HepG2 (cell line): ENCODE results near the gene LAG3. TPM values are rescaled to one million over a fixed set of nuclear protein-coding genes. Genes with fewer than 3 reads are reported as not detected.
A peak's percentile ranks its signal among the peaks of the same experiment; 100 is the strongest.

Source experiments
- ATRX ChIP-seq: sonication (generic); formaldehyde crosslinking; IDR thresholded peaks from 2 replicates; pipeline ENCODE4 v1.4.0; 2020; ENCODE audit warnings: missing genetic modification reagents, borderline replicate concordance
- BCL3 ChIP-seq: sonication (generic); formaldehyde crosslinking; IDR thresholded peaks from 2 replicates; pipeline ENCODE4 v1.5.1; 2020; ENCODE audit warnings: mild to moderate bottlenecking, missing genetic modification reagents, moderate library complexity
- CBX5 ChIP-seq: sonication (generic); formaldehyde crosslinking; IDR thresholded peaks from 2 replicates; pipeline ENCODE4 v1.4.0; 2020; ENCODE audit warnings: missing genetic modification reagents, borderline replicate concordance
- ELF1 ChIP-seq: sonication (generic); formaldehyde crosslinking; IDR thresholded peaks from 2 replicates; pipeline ENCODE4 v1.4.0; 2020; ENCODE audit warnings: missing genetic modification reagents
- ETV5 ChIP-seq: IDR thresholded peaks from 2 replicates; pipeline ENCODE4 v1.6.1; 2018; ENCODE audit warnings: missing biosample characterization, missing genetic modification reagents, inconsistent platforms, borderline replicate concordance
- HNRNPK ChIP-seq: fragments of 200-400 bp; formaldehyde crosslinking; IDR thresholded peaks from 2 replicates; pipeline ENCODE4 v1.6.1; 2018; ENCODE audit warnings: low read length, low read depth, moderate library complexity, mild to moderate bottlenecking; ENCODE audit not compliant: poor library complexity, severe bottlenecking
- MXD4 ChIP-seq: IDR thresholded peaks from 2 replicates; pipeline ENCODE4 v1.6.1; 2016; ENCODE audit warnings: mild to moderate bottlenecking, missing biosample characterization, missing genetic modification reagents
- MYNN ChIP-seq: sonication (generic); formaldehyde crosslinking; IDR thresholded peaks from 2 replicates; pipeline ENCODE4 v1.4.0; 2020; ENCODE audit warnings: mild to moderate bottlenecking, low read depth, missing genetic modification reagents
- NBN ChIP-seq: fragments of 450-650 bp; conservative IDR thresholded peaks from 2 replicates; pipeline ENCODE4 v1.6.1; 2017
- NFE2L1 ChIP-seq: sonication (generic); formaldehyde crosslinking; IDR thresholded peaks from 2 replicates; pipeline ENCODE4 v1.4.0; 2020; ENCODE audit warnings: missing genetic modification reagents, mild to moderate bottlenecking, borderline replicate concordance
- PITX1 ChIP-seq: sonication (generic); formaldehyde crosslinking; IDR thresholded peaks from 2 replicates; pipeline ENCODE4 v1.5.1; 2020; ENCODE audit warnings: mild to moderate bottlenecking, missing genetic modification reagents
- RFXANK ChIP-seq: IDR thresholded peaks from 2 replicates; pipeline ENCODE4 v1.6.1; 2016
- ZNF205 ChIP-seq: IDR thresholded peaks from 2 replicates; pipeline ENCODE4 v1.6.1; 2018; ENCODE audit warnings: missing biosample characterization, missing genetic modification reagents
- ZNF292 ChIP-seq: sonication (generic); formaldehyde crosslinking; IDR thresholded peaks from 2 replicates; pipeline ENCODE4 v1.8.1; 2022; ENCODE audit warnings: mild to moderate bottlenecking, low read depth, missing genetic modification reagents, borderline replicate concordance
- ZNF331 ChIP-seq: sonication (generic); formaldehyde crosslinking; IDR thresholded peaks from 2 replicates; pipeline ENCODE4 v1.4.0; 2020; ENCODE audit warnings: missing genetic modification reagents
- ZNF337 ChIP-seq: sonication (generic); formaldehyde crosslinking; IDR thresholded peaks from 2 replicates; pipeline ENCODE4 v1.5.1; 2020; ENCODE audit warnings: missing genetic modification reagents, low read depth, mild to moderate bottlenecking, borderline replicate concordance
- ZNF652 ChIP-seq: IDR thresholded peaks from 2 replicates; pipeline ENCODE4 v1.6.1; 2016; ENCODE audit warnings: low read depth, borderline replicate concordance
- ZNF674 ChIP-seq: sonication (generic); formaldehyde crosslinking; IDR thresholded peaks from 2 replicates; pipeline ENCODE4 v1.5.0; 2020; ENCODE audit warnings: low read depth, mild to moderate bottlenecking, missing genetic modification reagents
- ZNF75D ChIP-seq: sonication (generic); formaldehyde crosslinking; IDR thresholded peaks from 2 replicates; pipeline ENCODE4 v1.8.1; 2023; ENCODE audit warnings: missing genetic modification reagents, mild to moderate bottlenecking, borderline replicate concordance
- ZNF792 ChIP-seq: IDR thresholded peaks from 2 replicates; pipeline ENCODE4 v1.6.1; 2016
- ZSCAN29 ChIP-seq: sonication (generic); formaldehyde crosslinking; conservative IDR thresholded peaks from 2 replicates; pipeline ENCODE4 v1.4.0; 2020; ENCODE audit warnings: mild to moderate bottlenecking, missing genetic modification reagents
- polyA plus RNA-seq, 8 experiments: library from polyadenylated mRNA; depleted of rRNA in 3 of 8; stranded (reverse) in 7 of 8; unstranded in 1 of 8; fragments of >200 nt; fragmentation: Illumina TruSeq in 4 of 8; extraction: Trizol in 4 of 8; gene quantifications; 2 replicates each; pipeline versions ENCODE4 v1.2.1 to v1.2.3, GENCODE V29; 2011 to 2016; ENCODE audit warnings: low read depth in 4 of 8, missing spikeins in 1 of 8, mixed read lengths in 1 of 8; ENCODE audit not compliant: insufficient read depth in 1 of 8
- total RNA-seq, 5 experiments: library from RNA; depleted of rRNA; stranded (reverse); fragments of >200 nt; fragmentation: Illumina TruSeq; extraction: Trizol; gene quantifications; 2 replicates each; pipeline ENCODE4 v1.2.3, GENCODE V29; 2016; ENCODE audit warnings: low read depth in 1 of 5
- TF ChIP-seq, protein P1 (sequence below): sonication (generic); formaldehyde crosslinking; IDR thresholded peaks from 2 replicates; pipeline ENCODE4 v1.4.0; 2020; ENCODE audit warnings: missing genetic modification reagents
- TF ChIP-seq, protein P2 (sequence below): sonication (generic); formaldehyde crosslinking; IDR thresholded peaks from 2 replicates; pipeline ENCODE4 v1.5.1; 2020; ENCODE audit warnings: mild to moderate bottlenecking, missing genetic modification reagents, moderate library complexity

Gene LAG3
- total and polyA plus RNA-seq, 2 of the 13 experiments (the other 11 are each of a cell fraction or from before 2014, with no cell fraction given) = 0.11 to 0.26 TPM

- TF ChIP-seq ZNF205 (no peak), NFE2L1 (CRISPR knock-in tag) (no peak), ZSCAN29 (peak; percentile 52; the same call in 1 of the 2 replicates), ZNF331 (CRISPR knock-in tag) (no peak; the same call in 1 of the 2 replicates), MYNN (CRISPR knock-in tag) (0 out of 2 replicates have a peak, but pooled peaks have one; percentile 14), ZNF75D (CRISPR knock-in tag) (no peak), ZNF337 (no peak; the same call in 1 of the 2 replicates), ELF1 (CRISPR knock-in tag) (no peak), CBX5 (CRISPR knock-in tag) (no peak), ZNF674 (CRISPR knock-in tag) (no peak), ZNF292 (CRISPR knock-in tag) (peak; percentile 43; the same call in 1 of the 2 replicates), NBN (no peak), RFXANK (CRISPR knock-in tag) (no peak), ZNF652 (CRISPR knock-in tag) (no peak), ZNF792 (CRISPR knock-in tag) (no peak), BCL3 (no peak), MXD4 (CRISPR knock-in tag) (no peak; the same call in 1 of the 2 replicates), ETV5 (CRISPR knock-in tag) (no peak; the same call in 1 of the 2 replicates), PITX1 (CRISPR knock-in tag) (peak; percentile 63), HNRNPK (no peak), ATRX (CRISPR knock-in tag) (no peak)
- TF ChIP-seq, protein P1, sequence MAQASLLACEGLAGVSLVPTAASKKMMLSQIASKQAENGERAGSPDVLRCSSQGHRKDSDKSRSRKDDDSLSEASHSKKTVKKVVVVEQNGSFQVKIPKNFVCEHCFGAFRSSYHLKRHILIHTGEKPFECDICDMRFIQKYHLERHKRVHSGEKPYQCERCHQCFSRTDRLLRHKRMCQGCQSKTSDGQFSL (CRISPR knock-in tag) = no peak
- TF ChIP-seq, protein P2, sequence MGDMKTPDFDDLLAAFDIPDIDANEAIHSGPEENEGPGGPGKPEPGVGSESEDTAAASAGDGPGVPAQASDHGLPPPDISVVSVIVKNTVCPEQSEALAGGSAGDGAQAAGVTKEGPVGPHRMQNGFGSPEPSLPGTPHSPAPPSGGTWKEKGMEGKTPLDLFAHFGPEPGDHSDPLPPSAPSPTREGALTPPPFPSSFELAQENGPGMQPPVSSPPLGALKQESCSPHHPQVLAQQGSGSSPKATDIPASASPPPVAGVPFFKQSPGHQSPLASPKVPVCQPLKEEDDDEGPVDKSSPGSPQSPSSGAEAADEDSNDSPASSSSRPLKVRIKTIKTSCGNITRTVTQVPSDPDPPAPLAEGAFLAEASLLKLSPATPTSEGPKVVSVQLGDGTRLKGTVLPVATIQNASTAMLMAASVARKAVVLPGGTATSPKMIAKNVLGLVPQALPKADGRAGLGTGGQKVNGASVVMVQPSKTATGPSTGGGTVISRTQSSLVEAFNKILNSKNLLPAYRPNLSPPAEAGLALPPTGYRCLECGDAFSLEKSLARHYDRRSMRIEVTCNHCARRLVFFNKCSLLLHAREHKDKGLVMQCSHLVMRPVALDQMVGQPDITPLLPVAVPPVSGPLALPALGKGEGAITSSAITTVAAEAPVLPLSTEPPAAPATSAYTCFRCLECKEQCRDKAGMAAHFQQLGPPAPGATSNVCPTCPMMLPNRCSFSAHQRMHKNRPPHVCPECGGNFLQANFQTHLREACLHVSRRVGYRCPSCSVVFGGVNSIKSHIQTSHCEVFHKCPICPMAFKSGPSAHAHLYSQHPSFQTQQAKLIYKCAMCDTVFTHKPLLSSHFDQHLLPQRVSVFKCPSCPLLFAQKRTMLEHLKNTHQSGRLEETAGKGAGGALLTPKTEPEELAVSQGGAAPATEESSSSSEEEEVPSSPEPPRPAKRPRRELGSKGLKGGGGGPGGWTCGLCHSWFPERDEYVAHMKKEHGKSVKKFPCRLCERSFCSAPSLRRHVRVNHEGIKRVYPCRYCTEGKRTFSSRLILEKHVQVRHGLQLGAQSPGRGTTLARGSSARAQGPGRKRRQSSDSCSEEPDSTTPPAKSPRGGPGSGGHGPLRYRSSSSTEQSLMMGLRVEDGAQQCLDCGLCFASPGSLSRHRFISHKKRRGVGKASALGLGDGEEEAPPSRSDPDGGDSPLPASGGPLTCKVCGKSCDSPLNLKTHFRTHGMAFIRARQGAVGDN (CRISPR knock-in tag) = peak; percentile 87
Measured at GRCh38 chr12:6767353-6768319, 4.7 kb upstream of the LAG3 start (continued).
